ENCODE data around the gene TMEM74B.
"Not testable (repeated sequence)": the region's sequence is repeated elsewhere in the genome, so short reads cannot be mapped to it uniquely, and the experiment has no call there.

TMEM74B gene

DNA sequence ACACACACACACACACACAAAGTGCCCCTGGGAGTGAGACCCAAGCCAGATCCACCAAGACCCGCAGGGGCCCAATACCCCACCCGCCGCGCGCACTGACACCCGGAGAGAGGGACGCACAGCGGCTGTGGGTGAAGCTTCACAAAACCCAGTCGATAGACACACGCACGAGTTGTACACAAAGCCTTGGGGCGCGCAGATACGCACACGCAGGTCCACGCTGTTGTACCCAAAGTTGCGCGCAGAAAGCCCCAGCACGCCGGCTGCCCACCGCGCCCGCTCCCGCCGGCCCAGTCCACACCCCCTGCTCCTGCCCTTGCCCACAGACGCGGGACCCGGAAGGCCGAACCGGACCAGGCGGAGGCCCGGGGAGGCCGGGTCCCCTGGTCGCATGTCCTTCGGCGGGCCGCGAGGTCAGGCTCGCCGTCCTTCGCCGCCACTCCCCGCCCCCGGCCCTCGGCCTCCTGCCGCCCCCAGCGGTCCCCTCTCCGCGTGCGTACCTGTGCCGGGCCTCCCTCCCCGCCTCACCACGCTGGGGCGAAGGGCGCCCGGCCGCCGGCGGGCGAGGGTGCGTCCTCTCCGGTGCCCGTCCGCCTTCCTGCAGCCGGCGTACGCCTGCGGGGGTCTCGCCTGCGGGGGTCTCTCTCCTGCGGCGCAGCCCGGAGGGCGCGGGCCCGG is at the start of gene TMEM74B:
Gene TMEM74B, minus strand, starts transcription at position 344 of the 678 bp plus-strand sequence. CDS start 1,180 bp downstream, outside the sequence.
- no peaks in the 10 kb centered on the region for H3K4me1 ChIP-seq (ENCODE audit: control insufficient read depth, insufficient read depth, low read length)
- no peaks in the 10 kb centered on the region for H3K27me3 ChIP-seq (ENCODE audit: control insufficient read depth, insufficient read depth, low read length)
- no peak within 1 kb of the TSS for H3K27ac ChIP-seq (ENCODE audit: low read depth, low read length)
- H3K9ac ChIP-seq (ENCODE audit: low read length) = no peak within 1 kb of the TSS
- H3K4me3 ChIP-seq (ENCODE audit: low read length) = no peak within 1 kb of the TSS
- no peaks in the 10 kb centered on the region for H3K36me3 ChIP-seq (ENCODE audit: control insufficient read depth, insufficient read depth, low read length)

DNA sequence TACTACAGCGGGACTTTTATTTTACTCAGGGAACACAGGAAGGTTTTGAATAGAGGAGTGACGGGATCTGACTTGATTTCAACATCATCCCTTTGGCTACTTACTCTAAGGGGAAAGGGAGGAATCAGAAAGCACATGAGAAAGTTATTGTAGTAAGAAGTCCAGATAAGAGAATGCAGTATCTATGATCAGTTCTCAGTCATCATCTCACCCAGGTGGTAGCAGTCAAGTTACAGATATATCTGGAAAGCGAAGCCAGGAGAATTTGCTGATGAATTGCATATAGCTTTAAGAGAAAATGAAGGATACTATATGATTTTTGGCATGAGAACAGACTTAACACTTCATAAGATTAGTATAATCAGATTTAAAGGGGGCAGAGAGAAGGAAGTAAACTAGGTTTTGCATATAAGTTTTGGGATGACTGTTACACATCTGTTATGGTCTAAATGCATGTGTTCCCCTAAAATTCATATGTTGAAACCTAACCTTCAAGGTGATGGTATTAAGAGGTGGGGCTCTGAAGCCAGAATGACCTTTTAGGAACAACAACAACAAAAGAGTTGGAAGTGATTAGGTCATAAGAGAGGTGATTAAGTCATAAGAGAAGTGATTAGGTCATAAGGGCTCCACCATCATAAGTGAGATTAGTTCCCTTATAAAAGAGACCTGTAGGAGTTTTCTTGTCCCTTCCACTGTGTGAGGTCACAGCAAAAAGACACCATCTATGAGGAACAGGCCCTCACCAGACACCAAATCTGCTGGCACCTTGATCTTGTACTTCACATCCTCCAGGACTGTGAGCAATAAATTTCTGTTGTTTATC is 47.7 kb upstream of the TMEM74B start:
- peaks cover 2% of the 10 kb centered on the region for H3K27me3 ChIP-seq (ENCODE audit: control insufficient read depth, insufficient read depth, low read length)
- H3K4me3 ChIP-seq (ENCODE audit: low read length) = no peak overlapping the region

DNA sequence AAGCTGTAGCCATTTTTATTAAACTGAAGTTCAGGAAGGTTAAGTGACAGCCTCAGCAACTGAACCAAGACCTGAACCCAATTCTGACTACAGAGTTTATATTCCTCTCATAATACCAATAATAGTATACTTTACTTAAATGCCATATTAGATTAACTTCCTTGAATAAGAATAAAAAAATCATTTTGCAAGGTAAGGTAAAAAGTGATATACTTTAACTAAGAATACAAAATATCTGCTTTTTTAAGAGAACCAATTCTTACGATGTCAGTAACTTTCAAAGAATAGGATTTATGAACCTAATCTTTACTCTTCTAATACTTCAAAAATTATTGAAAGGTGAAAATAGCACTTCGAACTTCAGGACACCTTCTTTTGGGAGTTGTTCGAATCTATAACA is 44.8 kb upstream of the TMEM74B start:
- H3K36me3 ChIP-seq (ENCODE audit: control insufficient read depth, insufficient read depth, low read length) = no peaks in the 10 kb centered on the region
- no peak overlapping the region for H3K27ac ChIP-seq (ENCODE audit: low read depth, low read length)
- peaks cover 5% of the 10 kb centered on the region for H3K27me3 ChIP-seq (ENCODE audit: control insufficient read depth, insufficient read depth, low read length)
- no peaks in the 10 kb centered on the region for H3K4me1 ChIP-seq (ENCODE audit: control insufficient read depth, insufficient read depth, low read length)
- no peak overlapping the region for H3K9ac ChIP-seq (ENCODE audit: low read length)
- H3K4me3 ChIP-seq (ENCODE audit: low read length) = no peak overlapping the region

More for the DNA sequence above, 47.7 kb upstream of the TMEM74B start:
- Histone ChIP-seq H3K9ac (ENCODE audit: low read length) (no peak overlapping the region), H3K36me3 (ENCODE audit: control insufficient read depth, insufficient read depth, low read length) (no peaks in the 10 kb centered on the region), H3K27ac (ENCODE audit: low read depth, low read length) (no peak overlapping the region), H3K4me1 (ENCODE audit: control insufficient read depth, insufficient read depth, low read length) (no peaks in the 10 kb centered on the region)

DNA sequence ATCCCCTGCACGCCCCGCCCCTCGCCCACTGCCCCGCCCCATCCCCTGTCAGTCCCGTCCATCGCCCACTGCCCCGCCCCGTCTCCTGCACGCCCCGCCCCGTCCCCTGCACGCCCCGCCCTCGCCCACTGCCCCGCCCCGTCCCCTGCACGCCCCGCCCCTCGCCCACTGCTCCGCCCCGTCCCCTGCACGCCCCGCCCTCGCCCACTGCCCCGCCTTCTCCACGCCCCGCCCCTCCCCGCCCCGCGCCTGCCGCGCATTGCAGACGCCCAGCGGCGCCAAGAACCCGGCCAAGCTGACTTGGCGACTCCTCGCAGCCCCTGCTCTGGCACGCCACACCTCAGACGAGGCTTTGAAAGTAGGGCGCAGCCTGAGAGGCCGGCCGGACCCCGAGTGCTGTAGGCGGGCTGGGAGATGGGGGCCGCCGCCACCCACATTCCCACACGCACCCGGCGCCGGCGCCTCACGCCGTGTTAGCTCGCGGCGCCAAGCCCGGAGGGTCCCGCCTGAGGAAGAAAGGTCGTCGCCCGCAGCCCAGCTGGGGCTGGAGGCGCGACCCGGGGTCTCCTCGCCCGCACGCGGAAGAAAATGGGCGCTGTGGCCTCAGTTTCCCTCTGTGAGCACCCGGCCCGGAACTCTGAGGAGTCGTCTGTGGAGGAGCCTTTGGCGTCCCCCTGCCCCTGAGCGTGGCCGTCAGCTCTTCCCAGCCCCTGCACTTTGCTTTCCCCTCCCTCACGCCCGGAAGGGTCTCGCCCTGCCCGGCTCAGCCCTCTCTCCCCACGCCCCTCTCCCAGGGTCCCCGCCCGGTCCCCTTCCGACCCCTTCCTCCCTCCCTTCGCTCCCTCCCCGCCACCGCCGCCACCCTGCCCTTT is 41.2 kb upstream of the TMEM74B start, which contains the start of gene RAD21L1:
Gene RAD21L1, plus strand, starts transcription at position 262 of the 872 bp plus-strand sequence. CDS start 2,410 bp downstream, outside the sequence.
- H3K4me3 ChIP-seq (ENCODE audit: low read length) = peak within 1 kb of the TSS; percentile 76
- H3K27ac ChIP-seq (ENCODE audit: low read depth, low read length) = no peak within 1 kb of the TSS
- H3K9ac ChIP-seq (ENCODE audit: low read length) = no peak within 1 kb of the TSS
- H3K27me3 ChIP-seq (ENCODE audit: control insufficient read depth, insufficient read depth, low read length) = peaks cover 5% of the 10 kb centered on the region
- no peaks in the 10 kb centered on the region for H3K36me3 ChIP-seq (ENCODE audit: control insufficient read depth, insufficient read depth, low read length)
- no peaks in the 10 kb centered on the region for H3K4me1 ChIP-seq (ENCODE audit: control insufficient read depth, insufficient read depth, low read length)

DNA sequence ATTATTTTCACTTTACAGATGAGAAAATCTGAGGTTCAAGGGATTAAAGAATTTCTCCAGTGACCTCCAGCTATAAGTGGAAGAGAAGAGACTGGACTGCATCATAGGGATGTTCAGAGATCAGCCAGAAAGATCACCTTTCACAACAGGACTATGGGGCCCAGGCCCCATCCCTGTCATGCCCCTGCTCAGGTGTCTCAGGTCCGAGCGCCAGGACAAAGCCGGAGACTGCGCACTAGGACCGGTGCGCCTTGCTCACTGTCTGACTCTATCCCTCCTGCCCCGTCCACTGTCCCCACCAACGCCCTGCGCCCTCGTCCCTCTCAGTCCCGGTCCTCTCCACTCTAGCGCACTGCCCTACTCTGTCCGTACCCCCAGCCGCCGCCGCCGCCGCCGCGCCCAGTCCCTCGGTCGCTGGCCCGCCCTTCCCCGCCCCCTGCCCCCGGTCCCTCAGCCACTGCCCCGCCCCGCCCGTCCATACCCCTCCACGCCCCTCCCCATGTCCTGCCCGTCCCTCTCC is 40.5 kb upstream of the TMEM74B start:
- H3K4me1 ChIP-seq (ENCODE audit: control insufficient read depth, insufficient read depth, low read length) = no peaks in the 10 kb centered on the region
- H3K27ac ChIP-seq (ENCODE audit: low read depth, low read length) = no peak overlapping the region
- no peaks in the 10 kb centered on the region for H3K36me3 ChIP-seq (ENCODE audit: control insufficient read depth, insufficient read depth, low read length)
- peaks cover 5% of the 10 kb centered on the region for H3K27me3 ChIP-seq (ENCODE audit: control insufficient read depth, insufficient read depth, low read length)
- H3K9ac ChIP-seq (ENCODE audit: low read length) = no peak overlapping the region
- no peak overlapping the region for H3K4me3 ChIP-seq (ENCODE audit: low read length)

DNA sequence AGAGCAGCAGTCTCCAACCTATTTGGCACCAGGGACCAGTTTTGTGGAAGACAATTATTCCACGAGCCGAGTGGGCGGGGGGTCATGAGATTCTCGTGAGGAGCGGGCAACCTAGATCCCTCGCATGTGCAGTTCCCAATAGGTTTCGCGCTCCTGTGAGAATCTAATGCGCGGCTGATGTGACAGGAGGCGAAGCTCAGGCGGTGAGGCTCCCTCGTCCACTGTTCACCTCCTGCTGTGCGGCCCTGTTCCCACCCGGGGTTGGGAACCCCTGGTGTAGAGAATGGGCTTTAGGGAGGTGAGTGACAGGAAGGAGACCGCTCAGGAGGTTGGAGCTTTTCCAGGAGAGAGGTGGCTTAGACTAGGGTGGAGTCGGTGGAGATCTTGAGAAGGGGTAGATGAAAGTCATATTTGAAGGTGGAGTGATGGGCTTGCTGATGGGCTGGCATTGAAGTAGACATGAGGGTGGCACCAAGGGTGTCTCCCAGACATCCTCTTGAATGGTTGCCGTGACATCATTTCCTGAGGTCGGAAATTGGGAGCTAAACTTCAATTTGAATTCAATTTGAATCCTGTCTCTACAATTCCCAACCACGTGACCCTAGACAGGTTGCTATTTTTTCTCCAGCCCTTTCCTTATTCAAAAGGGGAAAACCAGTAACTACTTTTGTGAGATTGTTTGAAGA is 39.6 kb upstream of the TMEM74B start:
- Histone ChIP-seq H3K27me3 (ENCODE audit: control insufficient read depth, insufficient read depth, low read length) (peaks cover 5% of the 10 kb centered on the region), H3K9ac (ENCODE audit: low read length) (no peak overlapping the region), H3K27ac (ENCODE audit: low read depth, low read length) (no peak overlapping the region), H3K4me3 (ENCODE audit: low read length) (no peak overlapping the region), H3K36me3 (ENCODE audit: control insufficient read depth, insufficient read depth, low read length) (no peaks in the 10 kb centered on the region), H3K4me1 (ENCODE audit: control insufficient read depth, insufficient read depth, low read length) (no peaks in the 10 kb centered on the region)

DNA sequence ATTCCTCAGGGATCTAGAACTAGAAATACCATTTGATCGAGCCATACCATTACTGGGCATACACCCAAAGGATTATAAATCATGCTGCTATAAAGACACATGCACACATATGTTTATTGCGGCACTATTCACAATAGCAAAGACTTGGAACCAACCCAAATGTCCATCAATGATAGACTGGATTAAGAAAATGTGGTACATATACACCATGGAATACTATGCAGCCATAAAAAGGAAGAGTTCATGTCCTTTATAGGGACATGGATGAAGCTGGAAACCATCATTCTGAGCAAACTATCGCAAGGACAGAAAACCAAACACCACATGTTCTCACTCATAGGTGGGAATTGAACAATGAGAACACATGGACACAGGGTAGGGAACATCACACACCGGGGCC is 38.0 kb upstream of the TMEM74B start:
- not testable (repeated sequence) for H3K36me3 ChIP-seq (ENCODE audit: control insufficient read depth, insufficient read depth, low read length); H3K4me1 ChIP-seq (ENCODE audit: control insufficient read depth, insufficient read depth, low read length); H3K27ac ChIP-seq (ENCODE audit: low read depth, low read length); H3K27me3 ChIP-seq (ENCODE audit: control insufficient read depth, insufficient read depth, low read length); H3K4me3 ChIP-seq (ENCODE audit: low read length); H3K9ac ChIP-seq (ENCODE audit: low read length)

DNA sequence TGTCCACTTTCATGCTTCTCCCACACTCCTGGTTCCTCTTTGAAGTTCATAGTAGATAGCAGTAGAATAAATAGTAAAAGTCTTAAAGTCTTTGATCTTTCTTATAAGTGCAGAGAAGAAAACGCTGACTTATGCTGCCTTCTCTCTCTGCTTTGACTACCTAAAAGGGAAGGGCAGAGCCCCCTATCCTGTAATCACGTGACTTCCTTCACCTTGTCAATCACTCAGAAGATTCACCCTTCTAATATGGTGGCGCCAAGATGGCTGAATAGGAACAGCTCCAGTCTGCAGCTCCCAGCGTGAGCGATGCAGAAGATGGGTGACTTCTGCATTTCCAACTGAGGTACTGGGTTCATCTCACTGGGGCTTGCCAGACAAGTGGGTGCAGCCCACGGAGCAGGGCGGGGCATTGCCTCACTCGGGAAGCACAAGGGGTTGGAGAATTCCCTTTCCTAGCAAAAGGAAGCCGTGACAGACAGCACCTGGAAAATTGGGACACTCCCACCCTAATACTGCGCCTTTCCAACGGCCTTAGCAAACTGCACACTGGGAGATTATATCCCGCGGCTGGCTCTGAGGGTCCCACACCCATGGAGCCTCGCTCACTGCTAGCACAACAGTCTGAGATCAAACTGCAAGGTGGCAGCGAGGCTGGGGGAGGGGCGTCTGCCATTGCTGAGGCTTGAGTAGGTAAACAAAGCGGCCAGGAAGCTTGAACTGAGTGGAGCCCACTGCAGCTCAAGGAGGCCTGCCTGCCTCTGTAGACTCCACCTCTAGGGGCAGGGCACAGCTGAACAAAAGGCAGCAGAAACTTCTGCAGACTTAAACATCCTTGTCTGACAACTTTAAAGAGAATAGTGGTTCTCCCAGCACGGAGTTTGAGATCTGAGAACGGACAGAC is 32.0 kb upstream of the TMEM74B start:
- H3K27me3 ChIP-seq (ENCODE audit: control insufficient read depth, insufficient read depth, low read length); H3K27ac ChIP-seq (ENCODE audit: low read depth, low read length); H3K4me1 ChIP-seq (ENCODE audit: control insufficient read depth, insufficient read depth, low read length); H3K36me3 ChIP-seq (ENCODE audit: control insufficient read depth, insufficient read depth, low read length); H3K4me3 ChIP-seq (ENCODE audit: low read length); H3K9ac ChIP-seq (ENCODE audit: low read length): not testable (repeated sequence)

DNA sequence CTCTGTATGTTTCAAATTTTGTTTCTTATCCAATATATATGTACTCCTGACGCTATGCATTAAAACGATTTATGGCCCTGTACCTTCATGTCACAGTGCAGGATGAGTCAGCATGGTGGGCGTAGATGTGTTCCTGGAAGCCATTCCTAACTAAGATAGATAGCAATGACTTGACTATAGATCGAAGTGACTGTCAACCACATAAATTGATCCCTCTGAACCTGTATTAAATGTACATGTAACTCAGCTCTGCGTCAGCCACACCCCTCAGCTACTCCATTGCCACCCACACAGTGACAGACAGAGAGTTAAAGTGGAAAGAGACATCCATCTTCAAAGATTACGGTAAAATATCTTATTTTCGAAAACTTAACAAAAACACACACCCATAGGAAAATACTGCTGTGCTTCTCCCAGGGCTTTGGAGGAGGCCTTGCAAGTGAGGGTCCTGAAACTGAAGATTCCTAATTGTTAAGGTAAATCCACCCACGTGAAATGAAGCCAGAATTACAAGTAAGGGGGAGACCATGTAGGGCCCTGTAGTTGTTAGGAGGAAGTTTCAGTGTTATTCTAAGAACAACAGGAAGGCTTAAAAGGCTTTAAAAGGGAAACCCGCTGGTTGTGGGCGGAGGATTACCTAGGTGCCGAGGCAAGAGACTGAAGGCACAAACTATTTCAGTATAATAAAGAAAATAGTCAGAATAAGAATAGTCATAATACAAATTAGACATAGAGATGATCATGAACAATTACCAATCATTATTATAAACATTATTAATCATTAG is 30.8 kb upstream of the TMEM74B start:
- no peaks in the 10 kb centered on the region for H3K27me3 ChIP-seq (ENCODE audit: control insufficient read depth, insufficient read depth, low read length)
- H3K27ac ChIP-seq (ENCODE audit: low read depth, low read length) = no peak overlapping the region
- no peaks in the 10 kb centered on the region for H3K36me3 ChIP-seq (ENCODE audit: control insufficient read depth, insufficient read depth, low read length)
- no peak overlapping the region for H3K9ac ChIP-seq (ENCODE audit: low read length)
- no peaks in the 10 kb centered on the region for H3K4me1 ChIP-seq (ENCODE audit: control insufficient read depth, insufficient read depth, low read length)
- H3K4me3 ChIP-seq (ENCODE audit: low read length) = no peak overlapping the region

DNA sequence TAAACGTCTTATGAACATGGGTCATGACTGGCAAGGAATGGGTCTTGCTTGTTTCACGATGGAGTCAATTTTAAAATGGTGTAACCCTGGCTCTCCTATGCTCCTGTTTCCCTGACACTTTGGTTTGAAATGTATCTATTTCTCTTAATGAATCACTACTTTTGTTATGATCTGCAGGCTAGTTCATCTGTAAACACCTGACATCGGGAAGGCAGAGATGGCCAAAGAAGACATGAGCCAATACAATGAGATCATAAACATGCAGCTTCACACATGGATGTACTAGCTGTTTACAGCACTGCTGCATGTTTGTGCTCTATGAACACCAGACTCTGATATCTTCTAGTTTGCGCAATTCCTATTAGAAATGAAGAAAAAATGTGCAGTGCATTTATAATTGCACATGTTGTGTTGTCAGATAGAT is 30.1 kb upstream of the TMEM74B start:
- Histone ChIP-seq H3K4me3 (ENCODE audit: low read length) (no peak overlapping the region), H3K36me3 (ENCODE audit: control insufficient read depth, insufficient read depth, low read length) (no peaks in the 10 kb centered on the region), H3K9ac (ENCODE audit: low read length) (no peak overlapping the region), H3K4me1 (ENCODE audit: control insufficient read depth, insufficient read depth, low read length) (no peaks in the 10 kb centered on the region), H3K27me3 (ENCODE audit: control insufficient read depth, insufficient read depth, low read length) (no peaks in the 10 kb centered on the region), H3K27ac (ENCODE audit: low read depth, low read length) (no peak overlapping the region)

All from rectal smooth muscle tissue (tissue), 1 donor.